Large intestine (tissue), 12 donors: ENCODE data around the gene TINAG. TPM values are rescaled to one million over a fixed set of nuclear protein-coding genes. Genes with fewer than 3 reads are reported as not detected.

Source experiments
- DNase-seq, 2 donors: peaks; one replicate each; pipeline versions ENCODE4 v3.0.0 to v3.0.0-alpha.2; 2013
- H3K27ac ChIP-seq: one replicate; pipeline ENCODE4 v1.5.1; 2013; ENCODE audit warnings: low read length
- H3K27me3 ChIP-seq: 2 replicates; pipeline ENCODE4 v1.6.1; 2013; ENCODE audit warnings: low read length; ENCODE audit not compliant: control insufficient read depth, insufficient read depth
- H3K36me3 ChIP-seq: 2 replicates; pipeline ENCODE4 v1.6.1; 2013; ENCODE audit warnings: low read length; ENCODE audit not compliant: control insufficient read depth, insufficient read depth
- H3K4me1 ChIP-seq: one replicate; pipeline ENCODE4 v1.6.1; 2013; ENCODE audit warnings: low read length; ENCODE audit not compliant: control insufficient read depth, insufficient read depth
- H3K4me3 ChIP-seq: one replicate; pipeline ENCODE4 v1.5.1; 2013; ENCODE audit warnings: low read length
- H3K9me3 ChIP-seq: one replicate; pipeline ENCODE4 v1.6.1; 2013; ENCODE audit warnings: mild to moderate bottlenecking, low read depth, low read length, moderate library complexity; ENCODE audit not compliant: control insufficient read depth
- WGBS: methylation state at CpG from one replicate; pipeline ENCODE4 v1.1.5; 2013; ENCODE audit warnings: low lambda C conversion rate; ENCODE audit not compliant: insufficient coverage; 5-methylcytosine and 5-hydroxymethylcytosine counted together
- long read RNA-seq, 11 donors: transcript quantifications; one replicate each; lab custom pipeline, GENCODE V29; 2026
- polyA plus RNA-seq: library from polyadenylated mRNA; unstranded; fragments of 120-200 nt; gene quantifications from one replicate; pipeline ENCODE4 v1.2.1, GENCODE V29; 2013

TINAG gene
- 23.7 TPM for polyA plus RNA-seq
- long read RNA-seq, donor 1, partial matches to known transcripts = 6 of 7 reads
- long read RNA-seq, donor 1, other reads (novel, unspliced or antisense) = 0 of 7 reads
- long read RNA-seq, donor 2, partial matches to known transcripts = 10 of 11 reads
- long read RNA-seq, donor 2, other reads (novel, unspliced or antisense) = 0 of 11 reads
- long read RNA-seq, donor 3, transcript TINAG-202 (4 exons, 692 nt) = major isoform, 7 of 25 reads
- long read RNA-seq, donor 3, partial matches to known transcripts = 15 of 25 reads
- long read RNA-seq, donor 3, other reads (novel, unspliced or antisense) = 0 of 25 reads
- long read RNA-seq, donor 4, partial matches to known transcripts = 0 of 1 reads
- long read RNA-seq, donor 4, other reads (novel, unspliced or antisense) = 0 of 1 reads
- long read RNA-seq, donor 5, partial matches to known transcripts = 11 of 15 reads
- long read RNA-seq, donor 5, other reads (novel, unspliced or antisense) = 0 of 15 reads
- long read RNA-seq, donor 6, partial matches to known transcripts = 7 of 14 reads
- long read RNA-seq, donor 6, other reads (novel, unspliced or antisense) = 0 of 14 reads
- long read RNA-seq, donor 7, partial matches to known transcripts = 7 of 9 reads
- long read RNA-seq, donor 7, other reads (novel, unspliced or antisense) = 0 of 9 reads
- long read RNA-seq, donor 8, transcript TINAG-201 (11 exons, 1,754 nt) = minor isoform, 5 of 25 reads
- long read RNA-seq, donor 8, transcript TINAG-202 (4 exons, 692 nt) = major isoform, 9 of 25 reads
- long read RNA-seq, donor 8, partial matches to known transcripts = 11 of 25 reads
- long read RNA-seq, donor 8, other reads (novel, unspliced or antisense) = 0 of 25 reads
- long read RNA-seq, donor 9, partial matches to known transcripts = 0 of 4 reads
- long read RNA-seq, donor 9, other reads (novel, unspliced or antisense) = 0 of 4 reads
- long read RNA-seq, donor 10, partial matches to known transcripts = 7 of 9 reads
- long read RNA-seq, donor 10, other reads (novel, unspliced or antisense) = 0 of 9 reads
- long read RNA-seq, donor 11, partial matches to known transcripts = 0 of 4 reads
- long read RNA-seq, donor 11, other reads (novel, unspliced or antisense) = 0 of 4 reads

GRCh38 chr6:54308289-54308985 is at the start of gene TINAG:
Gene TINAG, plus strand, starts transcription at chr6:54308441. Its CDS starts 110 bp downstream, at chr6:54308551.
- H3K9me3 ChIP-seq = no peaks in the 10 kb centered on the region
- H3K4me1 ChIP-seq = peaks cover 5% of the 10 kb centered on the region
- no peaks in the 10 kb centered on the region for H3K36me3 ChIP-seq
- peak within 1 kb of the TSS; percentile 90 for H3K27ac ChIP-seq
- DNase-seq = peak in 1 of 2 donors; percentile 64
- peak within 1 kb of the TSS; percentile 64 for H3K4me3 ChIP-seq
- no peaks in the 10 kb centered on the region for H3K27me3 ChIP-seq
- WGBS = 40% methylated on average over 1 of the region's 10 CpGs

- Histone ChIP-seq H3K4me1 (peaks cover 16% of the 10 kb centered on the region), H3K9me3 (no peaks in the 10 kb centered on the region), H3K36me3 (no peaks in the 10 kb centered on the region), H3K27me3 (no peaks in the 10 kb centered on the region), H3K4me3 (no peak overlapping the region), H3K27ac (no peak overlapping the region)
- DNase-seq = no peak
These were observed 48.2 kb upstream of the TINAG start for GRCh38 chr6:54260025-54260424.

GRCh38 chr6:54262499-54262898 is 45.7 kb upstream of the TINAG start:
- H3K9me3 ChIP-seq = no peaks in the 10 kb centered on the region
- peak overlapping the region; percentile 54 for H3K27ac ChIP-seq
- no peak for DNase-seq
- no CpG with 5 or more reads among the region's 1 CpG for WGBS
- no peaks in the 10 kb centered on the region for H3K27me3 ChIP-seq
- H3K36me3 ChIP-seq = no peaks in the 10 kb centered on the region
- peaks cover 16% of the 10 kb centered on the region for H3K4me1 ChIP-seq
- no peak overlapping the region for H3K4me3 ChIP-seq

- WGBS = 33% methylated on average over 1 of the region's 2 CpGs
- H3K27ac ChIP-seq = peak overlapping the region; percentile 54
- no peaks in the 10 kb centered on the region for H3K27me3 ChIP-seq
- no peak overlapping the region for H3K4me3 ChIP-seq
- peak; percentile 34 to 65 for DNase-seq
- H3K9me3 ChIP-seq = no peaks in the 10 kb centered on the region
- H3K4me1 ChIP-seq = peaks cover 16% of the 10 kb centered on the region
- H3K36me3 ChIP-seq = no peaks in the 10 kb centered on the region
These were observed 45.3 kb upstream of the TINAG start for GRCh38 chr6:54262971-54263370.

- H3K27ac ChIP-seq = no peak overlapping the region
- H3K9me3 ChIP-seq = no peaks in the 10 kb centered on the region
- H3K27me3 ChIP-seq = no peaks in the 10 kb centered on the region
- peaks cover 16% of the 10 kb centered on the region for H3K4me1 ChIP-seq
- WGBS = 100% methylated on average over 1 of the region's 4 CpGs
- H3K4me3 ChIP-seq = no peak overlapping the region
- no peaks in the 10 kb centered on the region for H3K36me3 ChIP-seq
- no peak for DNase-seq
These were observed 43.5 kb upstream of the TINAG start for GRCh38 chr6:54264581-54265272.

- DNase-seq = no peak
- H3K36me3 ChIP-seq = no peaks in the 10 kb centered on the region
- WGBS = no CpG with 5 or more reads among the region's 5 CpGs
These were observed 41.8 kb upstream of the TINAG start for GRCh38 chr6:54266400-54266923.

GRCh38 chr6:54267798-54268197 is 40.4 kb upstream of the TINAG start:
- peak; percentile 18 to 33 for DNase-seq
- Histone ChIP-seq H3K36me3 (no peaks in the 10 kb centered on the region), H3K4me3 (no peak overlapping the region), H3K4me1 (peaks cover 7% of the 10 kb centered on the region), H3K9me3 (no peaks in the 10 kb centered on the region), H3K27ac (no peak overlapping the region), H3K27me3 (no peaks in the 10 kb centered on the region)
- WGBS = no CpG with 5 or more reads among the region's 2 CpGs

More at GRCh38 chr6:54266400-54266923, 41.8 kb upstream of the TINAG start:
- peaks cover 14% of the 10 kb centered on the region for H3K4me1 ChIP-seq
- no peaks in the 10 kb centered on the region for H3K27me3 ChIP-seq
- no peaks in the 10 kb centered on the region for H3K9me3 ChIP-seq
- no peak overlapping the region for H3K4me3 ChIP-seq
- H3K27ac ChIP-seq = no peak overlapping the region

- no peaks in the 10 kb centered on the region for H3K36me3 ChIP-seq
- H3K9me3 ChIP-seq = no peaks in the 10 kb centered on the region
- no peaks in the 10 kb centered on the region for H3K4me1 ChIP-seq
- no peaks in the 10 kb centered on the region for H3K27me3 ChIP-seq
- no peak overlapping the region for H3K27ac ChIP-seq
- no peak for DNase-seq
- H3K4me3 ChIP-seq = no peak overlapping the region
- WGBS = no CpG with 5 or more reads among the region's 6 CpGs
These were observed 34.9 kb upstream of the TINAG start for GRCh38 chr6:54273214-54273820.

GRCh38 chr6:54274383-54274782 is 33.9 kb upstream of the TINAG start:
- DNase-seq = no peak
- Histone ChIP-seq H3K4me3 (no peak overlapping the region), H3K36me3 (no peaks in the 10 kb centered on the region), H3K27me3 (no peaks in the 10 kb centered on the region), H3K9me3 (no peaks in the 10 kb centered on the region), H3K27ac (no peak overlapping the region), H3K4me1 (no peaks in the 10 kb centered on the region)
